EH (cell line): ENCODE results near the gene NET1.
"Not testable (repeated sequence)": the region's sequence is repeated elsewhere in the genome, so short reads cannot be mapped to it uniquely, and the experiment has no call there.

Experiments
- DNase-seq: peaks from one replicate; pipeline ENCODE4 v3.0.0-alpha.2; 2015; ENCODE audit warnings: low read depth

NET1 gene

DNA sequence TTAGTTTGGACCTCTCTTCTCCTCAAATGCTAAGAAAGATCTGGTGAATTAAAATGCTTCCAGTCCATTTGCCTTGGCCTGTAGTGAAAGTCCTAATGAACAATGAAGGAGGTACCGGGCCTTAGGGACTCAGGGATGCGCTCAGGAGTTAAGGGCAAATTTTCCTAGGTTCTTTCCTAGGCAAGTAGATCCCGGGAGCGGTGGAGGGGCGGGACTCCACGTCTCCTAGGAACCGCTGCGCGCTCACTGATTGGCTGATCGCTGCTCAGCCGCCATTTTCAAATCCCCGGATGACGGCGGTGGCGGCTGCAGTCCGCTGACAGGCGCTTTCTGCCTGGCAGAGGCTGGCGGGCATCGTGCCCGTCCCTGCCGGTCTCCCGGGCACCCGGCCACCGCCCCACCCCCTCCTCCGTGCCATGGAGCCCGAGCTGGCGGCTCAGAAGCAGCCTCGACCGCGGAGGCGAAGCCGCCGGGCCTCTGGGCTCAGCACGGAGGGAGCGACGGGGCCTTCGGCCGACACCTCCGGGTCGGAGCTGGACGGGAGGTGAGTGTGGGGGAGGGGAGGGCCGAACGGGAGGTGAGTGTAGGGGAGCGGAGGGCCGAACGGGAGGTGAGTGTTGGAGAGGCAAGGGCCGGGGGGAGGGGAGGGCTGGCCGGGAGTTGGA, at the start of gene NET1:
Gene NET1, plus strand, starts transcription at position 281 of the 665 bp plus-strand sequence. Its CDS starts 136 bp downstream, at position 417.
- DNase-seq, result peak; percentile 88

- DNase-seq, result no peak
Measured at GRCh38 chr10:5362873-5363272, 49.5 kb upstream of the NET1 start.

DNA sequence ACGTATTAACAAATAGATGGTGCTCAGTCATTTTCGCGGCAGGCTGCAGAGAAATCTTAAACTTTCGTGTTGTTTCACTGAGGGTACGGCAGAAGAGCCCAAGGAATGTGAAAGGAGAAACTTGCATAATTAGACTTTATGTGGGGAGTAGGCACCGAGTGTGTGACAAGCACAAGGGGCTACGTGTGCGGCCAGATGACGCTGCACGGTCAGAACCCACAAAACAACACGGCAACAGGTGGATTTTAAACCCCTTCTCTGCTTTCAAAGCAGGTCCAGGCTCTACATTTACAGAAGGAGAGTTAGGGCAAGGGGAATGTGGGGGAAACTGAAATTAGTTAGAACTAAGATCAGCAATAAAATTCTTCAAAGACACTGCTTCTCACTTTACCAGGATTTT, 48.0 kb upstream of the NET1 start:
- DNase-seq, result no peak

- no peak for DNase-seq
Measured at GRCh38 chr10:5364890-5365338, 47.4 kb upstream of the NET1 start, which contains the start of gene UCN3. TSS of gene UCN3 (plus strand) at chr10:5364966. CDS start at chr10:5373721, 8,755 bp downstream.

DNA sequence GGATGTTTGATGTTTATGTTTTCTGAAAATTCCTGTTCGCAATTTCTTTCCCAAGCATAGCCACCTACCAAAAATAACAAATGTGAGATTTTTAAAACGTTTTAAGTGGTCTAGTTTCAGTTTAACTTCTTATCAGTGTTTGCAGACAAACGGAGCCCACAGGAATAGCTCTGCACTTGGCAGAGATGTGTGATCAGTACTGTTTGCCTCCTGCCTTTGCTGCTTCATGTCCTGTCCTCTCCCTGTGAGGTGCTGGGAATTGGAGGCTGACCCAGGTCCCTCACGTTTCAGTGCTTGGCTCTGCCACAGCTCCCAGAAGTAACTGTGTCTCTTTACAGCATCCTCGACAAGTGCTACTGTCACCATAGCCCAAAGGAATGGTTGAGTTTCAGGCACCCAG, 46.4 kb upstream of the NET1 start:
- no peak for DNase-seq

- DNase-seq, result no peak
Measured at GRCh38 chr10:5369362-5370158, 42.8 kb upstream of the NET1 start.

DNA sequence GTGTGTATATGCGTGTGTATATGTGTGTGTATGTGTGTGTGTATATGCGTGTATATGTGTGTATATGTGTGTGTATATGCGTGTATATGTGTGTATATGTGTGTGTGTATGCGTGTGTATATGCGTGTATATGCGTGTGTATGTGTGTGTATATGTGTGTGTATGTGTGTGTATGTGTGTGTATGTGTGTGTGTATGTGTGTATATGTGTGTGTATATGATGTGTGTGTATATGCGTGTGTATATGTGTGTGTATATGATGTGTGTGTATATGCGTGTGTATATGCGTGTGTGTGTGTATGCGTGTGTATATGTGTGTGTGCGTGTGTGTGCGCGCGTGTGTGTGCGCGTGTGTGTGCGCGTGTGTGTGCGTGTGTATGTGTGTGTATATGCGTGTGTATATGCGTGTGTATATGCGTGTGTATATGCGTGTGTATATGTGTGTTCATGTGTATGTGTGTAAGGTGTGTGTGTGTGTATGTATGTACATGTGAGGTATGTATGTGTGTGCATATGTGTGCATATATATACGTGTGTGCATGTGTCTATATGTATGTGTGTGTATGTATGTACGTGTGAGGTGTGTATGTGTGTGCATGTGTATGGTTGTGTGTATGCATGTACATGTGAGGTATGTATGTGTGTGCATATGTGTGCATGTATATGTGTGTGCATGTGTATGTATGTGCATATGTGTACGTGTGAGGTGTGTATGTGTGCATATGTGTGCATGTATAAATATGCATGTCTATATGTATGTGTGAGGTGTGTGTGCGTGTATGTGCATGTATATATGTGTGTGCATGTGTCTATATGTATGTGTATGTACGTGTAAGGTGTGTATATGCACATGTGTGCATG, 41.6 kb upstream of the NET1 start:
- DNase-seq, result no peak

GRCh38 chr10:5373307-5373706, 39.0 kb upstream of the NET1 start:
- no peak for DNase-seq

DNA sequence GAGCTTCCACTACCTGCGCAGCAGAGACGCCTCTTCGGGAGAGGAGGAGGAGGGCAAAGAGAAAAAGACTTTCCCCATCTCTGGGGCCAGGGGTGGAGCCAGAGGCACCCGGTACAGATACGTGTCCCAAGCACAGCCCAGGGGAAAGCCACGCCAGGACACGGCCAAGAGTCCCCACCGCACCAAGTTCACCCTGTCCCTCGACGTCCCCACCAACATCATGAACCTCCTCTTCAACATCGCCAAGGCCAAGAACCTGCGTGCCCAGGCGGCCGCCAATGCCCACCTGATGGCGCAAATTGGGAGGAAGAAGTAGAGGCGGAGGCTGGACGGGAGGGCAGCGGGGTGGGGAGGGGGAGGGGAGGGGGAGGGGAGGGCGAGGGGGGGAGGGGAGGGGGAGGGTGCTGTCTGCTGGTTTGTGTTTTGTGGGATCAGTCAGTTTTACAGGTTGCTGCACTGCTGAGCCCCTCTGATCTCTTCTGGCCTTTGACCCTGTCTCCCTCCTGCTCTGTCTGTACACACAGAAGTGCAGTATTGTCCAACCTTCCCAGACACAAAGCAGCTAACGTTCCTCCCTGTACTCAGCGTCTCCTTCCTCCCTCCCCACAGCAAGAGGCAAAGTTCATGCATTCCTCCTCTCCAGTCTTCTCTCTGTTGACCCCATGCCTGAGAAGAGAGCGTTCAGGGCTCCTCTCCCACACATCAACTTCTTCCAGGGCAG, 38.3 kb upstream of the NET1 start:
- no peak for DNase-seq

DNA sequence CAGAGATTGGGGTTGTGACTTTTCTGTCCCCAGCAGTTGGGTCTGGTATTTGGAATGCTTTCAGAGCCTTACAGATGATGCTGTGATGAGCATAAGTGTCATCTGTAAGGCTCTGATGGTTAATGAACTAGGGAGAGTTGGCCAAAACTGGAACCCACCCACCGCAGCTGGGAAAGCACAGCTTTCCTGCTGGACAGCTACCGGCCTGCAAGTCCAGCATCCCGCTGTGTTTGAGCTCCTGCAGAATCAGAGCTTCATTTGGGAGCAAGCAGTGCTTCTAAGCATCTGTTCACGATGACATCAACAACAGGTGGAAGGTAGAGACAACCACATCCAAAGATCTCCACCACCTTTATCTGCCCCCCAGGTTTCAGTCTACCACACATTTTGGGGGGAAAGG, 35.9 kb upstream of the NET1 start:
- peak; percentile 1 for DNase-seq

GRCh38 chr10:5379202-5379601, 33.2 kb upstream of the NET1 start:
- not testable (repeated sequence) for DNase-seq

GRCh38 chr10:5380395-5380794, 32.0 kb upstream of the NET1 start:
- DNase-seq, result not testable (repeated sequence)

- no peak for DNase-seq
Measured at GRCh38 chr10:5381187-5381586, 31.2 kb upstream of the NET1 start.

- no peak for DNase-seq
Measured at GRCh38 chr10:5385224-5385623, 27.1 kb upstream of the NET1 start.

DNA sequence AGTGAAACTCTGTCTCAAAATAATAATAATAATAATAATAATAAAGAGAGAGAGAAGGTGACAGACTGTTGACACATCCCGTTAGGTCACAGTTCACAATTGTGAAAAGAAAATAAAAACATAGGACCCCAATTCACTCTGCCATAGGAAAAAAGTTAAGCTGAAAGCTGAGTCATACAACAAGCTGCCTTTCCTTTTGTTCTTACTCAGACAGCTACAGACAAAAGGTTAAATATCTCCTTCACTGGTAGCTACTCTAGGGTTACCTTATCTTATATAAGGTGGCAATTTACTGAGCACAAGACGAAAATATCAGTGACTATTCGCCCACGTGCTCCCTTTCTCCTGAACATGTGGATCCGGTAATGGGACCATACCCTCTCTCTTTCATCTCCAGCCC, 25.2 kb upstream of the NET1 start:
- no peak for DNase-seq

- no peak for DNase-seq
Measured at GRCh38 chr10:5390607-5391205, 21.7 kb upstream of the NET1 start.

DNA sequence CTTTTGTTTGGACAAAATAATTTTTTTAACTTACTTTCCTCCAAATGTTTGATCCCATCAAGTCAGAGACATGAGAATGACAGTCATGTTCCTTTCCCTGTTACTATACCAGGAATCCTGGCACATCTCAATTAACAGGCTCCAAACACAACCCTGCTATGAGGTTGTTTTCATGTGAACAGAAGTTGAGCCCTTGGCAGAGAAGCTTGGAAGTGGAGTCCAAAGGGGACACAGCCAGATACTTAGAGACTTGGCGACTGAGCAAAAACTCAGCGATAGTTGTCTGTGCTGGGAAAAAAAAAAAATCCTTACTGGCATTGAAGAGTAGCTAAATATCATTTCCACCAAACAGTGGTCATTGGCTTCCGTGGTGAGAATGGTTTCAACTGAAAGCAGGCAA, 20.6 kb upstream of the NET1 start:
- DNase-seq, result no peak

DNA sequence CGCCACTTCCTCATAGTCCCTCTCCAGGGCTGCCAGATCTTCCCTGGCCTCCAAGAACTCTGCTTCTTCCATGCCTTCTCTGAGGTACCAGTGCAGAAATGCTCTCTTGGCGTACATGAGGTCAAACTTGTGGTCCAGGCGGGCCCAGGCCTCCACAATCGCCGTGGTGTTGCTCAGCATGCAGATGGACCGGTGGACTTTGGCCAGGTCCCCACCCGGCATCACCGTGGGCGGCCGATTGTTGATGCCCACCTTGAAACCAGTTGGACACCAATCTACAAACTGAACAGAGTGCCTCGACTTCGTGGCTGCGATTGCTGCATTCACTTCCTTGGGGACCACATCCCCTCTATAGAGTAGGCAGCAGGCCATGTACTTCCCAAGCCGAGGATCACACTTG, 18.8 kb upstream of the NET1 start:
- no peak for DNase-seq

DNA sequence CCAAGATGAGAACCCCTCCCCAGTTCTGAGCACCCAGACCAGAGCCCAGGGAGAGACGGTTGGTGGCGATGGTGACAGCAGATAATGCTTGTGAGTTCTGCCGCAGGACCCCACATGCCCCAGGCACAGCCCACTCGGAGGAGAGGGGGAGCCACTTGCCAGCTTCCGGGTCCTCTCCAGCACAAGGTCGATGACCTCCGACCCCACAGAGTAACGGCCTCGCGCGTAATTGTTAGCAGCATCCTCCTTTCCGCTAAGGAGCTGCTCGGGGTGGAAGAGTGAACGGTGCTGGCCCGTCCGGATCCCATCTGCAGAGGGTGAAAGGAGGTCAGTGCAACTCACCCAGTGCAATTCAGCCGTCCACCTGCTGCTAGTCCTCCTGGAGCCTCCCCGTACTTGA, 17.2 kb upstream of the NET1 start:
- DNase-seq, result no peak

DNA sequence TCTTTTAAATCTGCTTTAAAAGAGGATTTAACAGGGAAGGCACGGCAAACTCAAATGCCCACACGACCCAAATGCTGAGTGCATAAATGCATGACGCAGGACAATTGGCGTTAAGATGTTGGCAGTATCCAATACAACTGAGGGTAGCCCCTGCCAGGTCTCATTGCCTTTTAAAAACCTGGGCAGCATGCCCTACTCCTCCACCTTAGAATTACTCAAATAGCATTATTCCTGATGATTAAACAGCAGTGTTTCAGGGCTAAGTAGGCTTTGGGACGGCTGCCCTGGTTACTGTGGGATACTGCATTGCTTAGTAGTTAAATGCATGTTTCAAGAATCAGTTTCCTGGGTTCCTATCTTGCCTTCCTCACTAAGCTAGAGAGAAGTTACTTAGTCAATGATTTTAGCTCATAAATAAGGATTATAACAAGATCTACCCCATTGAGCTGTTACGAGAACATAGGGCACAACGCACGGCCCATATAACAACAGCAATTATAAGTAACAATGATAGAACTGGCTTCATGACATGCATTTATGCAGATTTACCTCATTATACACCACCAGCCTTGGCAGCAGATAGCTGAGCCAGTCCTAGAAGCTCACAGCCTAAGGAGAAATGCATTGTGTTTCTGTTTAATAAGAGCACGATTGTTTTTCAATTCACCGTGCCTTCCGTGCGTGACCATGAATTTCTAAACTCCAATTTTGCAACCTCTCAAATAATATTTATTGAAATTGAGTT, 15.6 kb upstream of the NET1 start:
- DNase-seq, result no peak

GRCh38 chr10:5399332-5399731, 13.0 kb upstream of the NET1 start:
- DNase-seq, result no peak
